ENCODE measurements around the gene KRTAP5-9. TPM values are rescaled to one million over a fixed set of nuclear protein-coding genes. Genes with fewer than 3 reads are reported as not detected.
"Not testable (repeated sequence)": the region's sequence is repeated elsewhere in the genome, so short reads cannot be mapped to it uniquely, and the experiment has no call there.

The KRTAP5-9 gene
- total RNA-seq, 1 donor from 2014 or later: not detected

DNA sequence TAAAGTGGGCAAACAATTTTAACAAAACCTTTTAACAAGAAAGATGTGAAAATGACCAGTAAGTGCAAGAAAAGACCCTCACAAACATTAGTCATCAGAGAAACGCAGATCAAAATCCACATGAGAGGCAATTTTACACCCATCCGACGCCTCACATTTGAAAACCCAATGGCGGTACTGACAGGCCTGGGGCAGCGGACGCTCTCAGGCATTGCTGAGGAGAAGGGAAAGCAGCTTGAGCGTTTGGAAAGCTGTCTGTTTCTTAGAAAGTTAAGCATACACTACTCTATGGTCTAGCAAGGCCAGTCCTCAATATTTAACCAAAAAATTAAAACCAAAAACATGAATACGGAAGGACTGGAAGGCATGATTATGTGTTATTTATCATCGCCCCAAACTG is 12.4 kb upstream of the KRTAP5-9 start:
- H3K4me1 ChIP-seq (ENCODE audit: insufficient read depth, low read length): no peaks in the 10 kb centered on the region
- H3K27me3 ChIP-seq (ENCODE audit: insufficient read depth, low read length): no peaks in the 10 kb centered on the region
- H3K4me3 Mint-ChIP-seq (ENCODE audit: unreplicated experiment): no peak overlapping the region
- H3K27ac ChIP-seq (ENCODE audit: low read depth, low read length): no peak overlapping the region
- FAIRE-seq (no peak), DNase-seq (ENCODE audit: low read depth) (no peak)
- H2AFZ ChIP-seq (ENCODE audit: low read depth, low read length): no peak overlapping the region
- no peak overlapping the region for H3K9ac ChIP-seq (ENCODE audit: low read length)
- H3K36me3 ChIP-seq (ENCODE audit: insufficient read depth, low read length): no peaks in the 10 kb centered on the region
- peaks cover 2% of the 10 kb centered on the region for H3K4me1 Mint-ChIP-seq (ENCODE audit: low read depth, unreplicated experiment)
- no peak for TF ChIP-seq EZH2 (IDR thresholded peaks at IDR 0.05; ENCODE audit: insufficient read depth, low read length)
- TF ChIP-seq, protein P1, sequence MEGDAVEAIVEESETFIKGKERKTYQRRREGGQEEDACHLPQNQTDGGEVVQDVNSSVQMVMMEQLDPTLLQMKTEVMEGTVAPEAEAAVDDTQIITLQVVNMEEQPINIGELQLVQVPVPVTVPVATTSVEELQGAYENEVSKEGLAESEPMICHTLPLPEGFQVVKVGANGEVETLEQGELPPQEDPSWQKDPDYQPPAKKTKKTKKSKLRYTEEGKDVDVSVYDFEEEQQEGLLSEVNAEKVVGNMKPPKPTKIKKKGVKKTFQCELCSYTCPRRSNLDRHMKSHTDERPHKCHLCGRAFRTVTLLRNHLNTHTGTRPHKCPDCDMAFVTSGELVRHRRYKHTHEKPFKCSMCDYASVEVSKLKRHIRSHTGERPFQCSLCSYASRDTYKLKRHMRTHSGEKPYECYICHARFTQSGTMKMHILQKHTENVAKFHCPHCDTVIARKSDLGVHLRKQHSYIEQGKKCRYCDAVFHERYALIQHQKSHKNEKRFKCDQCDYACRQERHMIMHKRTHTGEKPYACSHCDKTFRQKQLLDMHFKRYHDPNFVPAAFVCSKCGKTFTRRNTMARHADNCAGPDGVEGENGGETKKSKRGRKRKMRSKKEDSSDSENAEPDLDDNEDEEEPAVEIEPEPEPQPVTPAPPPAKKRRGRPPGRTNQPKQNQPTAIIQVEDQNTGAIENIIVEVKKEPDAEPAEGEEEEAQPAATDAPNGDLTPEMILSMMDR (IDR thresholded peaks at IDR 0.05; ENCODE audit: insufficient read depth, low read depth, low read length): no peak
- H3K27me3 Mint-ChIP-seq (ENCODE audit: low read depth, unreplicated experiment): peaks cover 15% of the 10 kb centered on the region
- no peak overlapping the region for H3K27ac Mint-ChIP-seq (ENCODE audit: unreplicated experiment)
- H3K9me3 ChIP-seq (ENCODE audit: insufficient read depth, low read depth, low read length): no peaks in the 10 kb centered on the region
- no peak overlapping the region for H3K4me3 ChIP-seq (ENCODE audit: insufficient read depth, low read depth, low read length)
- H4K20me1 ChIP-seq (ENCODE audit: insufficient read depth, low read length): no peaks in the 10 kb centered on the region
- no peak overlapping the region for H3K4me2 ChIP-seq (ENCODE audit: low read length)
- peaks cover 6% of the 10 kb centered on the region for H3K9me3 Mint-ChIP-seq (ENCODE audit: unreplicated experiment)
- H3K79me2 ChIP-seq (ENCODE audit: insufficient read depth, low read length): no peaks in the 10 kb centered on the region
- H3K36me3 Mint-ChIP-seq (ENCODE audit: low read depth, unreplicated experiment): peaks cover 2% of the 10 kb centered on the region

DNA sequence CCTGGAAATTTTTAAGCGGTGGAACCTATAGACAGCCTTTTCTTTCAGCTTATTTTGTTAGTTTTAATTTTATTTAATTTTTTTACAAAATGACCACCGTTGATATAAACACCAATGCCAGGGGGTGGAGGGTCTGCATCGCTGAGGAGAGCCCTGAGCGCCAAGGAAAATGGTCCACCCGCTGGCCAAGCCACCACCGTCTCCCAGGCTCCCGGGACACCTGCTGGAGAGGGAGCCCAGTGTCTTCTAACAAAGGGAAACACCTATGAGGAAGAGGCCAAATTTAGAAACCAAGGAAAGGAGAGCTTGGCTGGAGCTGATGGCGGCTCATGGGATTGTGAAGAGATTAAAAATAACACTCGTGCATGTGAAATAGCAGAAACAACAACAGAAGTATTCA is 10.7 kb upstream of the KRTAP5-9 start:
- no peak overlapping the region for H3K4me3 Mint-ChIP-seq (ENCODE audit: unreplicated experiment)
- FAIRE-seq (no peak), DNase-seq (ENCODE audit: low read depth) (no peak)

DNA sequence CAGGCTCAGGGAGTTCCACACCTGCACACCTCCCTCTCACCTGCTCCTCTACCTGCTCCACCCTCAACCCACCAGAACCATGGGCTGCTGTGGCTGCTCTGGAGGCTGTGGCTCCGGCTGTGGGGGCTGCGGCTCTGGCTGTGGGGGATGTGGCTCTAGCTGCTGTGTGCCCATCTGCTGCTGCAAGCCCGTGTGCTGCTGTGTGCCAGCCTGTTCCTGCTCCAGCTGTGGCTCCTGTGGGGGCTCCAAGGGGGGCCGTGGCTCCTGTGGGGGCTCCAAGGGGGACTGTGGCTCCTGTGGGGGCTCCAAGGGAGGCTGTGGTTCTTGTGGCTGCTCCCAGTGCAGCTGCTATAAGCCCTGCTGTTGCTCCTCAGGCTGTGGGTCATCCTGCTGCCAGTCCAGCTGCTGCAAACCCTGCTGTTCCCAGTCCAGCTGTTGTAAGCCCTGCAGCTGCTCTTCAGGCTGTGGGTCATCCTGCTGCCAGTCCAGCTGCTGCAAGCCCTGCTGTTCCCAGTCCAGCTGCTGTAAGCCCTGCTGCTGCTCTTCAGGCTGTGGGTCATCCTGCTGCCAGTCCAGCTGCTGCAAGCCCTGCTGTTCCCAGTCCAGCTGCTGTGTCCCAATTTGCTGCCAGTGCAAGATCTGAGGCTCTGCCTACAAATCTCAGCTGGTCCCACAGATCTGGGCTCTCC is 10.1 kb upstream of the KRTAP5-9 start, which contains the start of gene KRTAP5-8:
Gene KRTAP5-8, plus strand, starts transcription at position 49 of the 689 bp plus-strand sequence. Its CDS starts 31 bp downstream, at position 80.
- H3K4me3 Mint-ChIP-seq (ENCODE audit: unreplicated experiment); H3K4me1 Mint-ChIP-seq (ENCODE audit: low read depth, unreplicated experiment); H3K36me3 Mint-ChIP-seq (ENCODE audit: low read depth, unreplicated experiment); H3K9me3 Mint-ChIP-seq (ENCODE audit: unreplicated experiment); FAIRE-seq; H3K9ac ChIP-seq (ENCODE audit: low read length); H3K9me3 ChIP-seq (ENCODE audit: insufficient read depth, low read depth, low read length); H3K4me2 ChIP-seq (ENCODE audit: low read length); H3K79me2 ChIP-seq (ENCODE audit: insufficient read depth, low read length); H2AFZ ChIP-seq (ENCODE audit: low read depth, low read length); H3K27ac ChIP-seq (ENCODE audit: low read depth, low read length); DNase-seq (ENCODE audit: low read depth); H3K27me3 ChIP-seq (ENCODE audit: insufficient read depth, low read length); H4K20me1 ChIP-seq (ENCODE audit: insufficient read depth, low read length); H3K4me3 ChIP-seq (ENCODE audit: insufficient read depth, low read depth, low read length); H3K4me1 ChIP-seq (ENCODE audit: insufficient read depth, low read length); H3K36me3 ChIP-seq (ENCODE audit: insufficient read depth, low read length): not testable (repeated sequence)
- Mint-ChIP-seq H3K27ac (ENCODE audit: unreplicated experiment) (peak within 1 kb of the TSS; percentile 78), H3K27me3 (ENCODE audit: low read depth, unreplicated experiment) (peaks cover 18% of the 10 kb centered on the region)

More for the DNA sequence above, 10.7 kb upstream of the KRTAP5-9 start:
- peaks cover 2% of the 10 kb centered on the region for H3K4me1 Mint-ChIP-seq (ENCODE audit: low read depth, unreplicated experiment)
- H3K36me3 ChIP-seq (ENCODE audit: insufficient read depth, low read length): no peaks in the 10 kb centered on the region
- no peaks in the 10 kb centered on the region for H4K20me1 ChIP-seq (ENCODE audit: insufficient read depth, low read length)
- no peak overlapping the region for H3K9ac ChIP-seq (ENCODE audit: low read length)
- H3K9me3 ChIP-seq (ENCODE audit: insufficient read depth, low read depth, low read length): no peaks in the 10 kb centered on the region
- H3K4me1 ChIP-seq (ENCODE audit: insufficient read depth, low read length): no peaks in the 10 kb centered on the region
- peaks cover 15% of the 10 kb centered on the region for H3K27me3 Mint-ChIP-seq (ENCODE audit: low read depth, unreplicated experiment)
- no peaks in the 10 kb centered on the region for H3K79me2 ChIP-seq (ENCODE audit: insufficient read depth, low read length)
- H3K27ac ChIP-seq (ENCODE audit: low read depth, low read length): no peak overlapping the region
- no peak overlapping the region for H3K4me2 ChIP-seq (ENCODE audit: low read length)
- H3K9me3 Mint-ChIP-seq (ENCODE audit: unreplicated experiment): no peaks in the 10 kb centered on the region
- H3K36me3 Mint-ChIP-seq (ENCODE audit: low read depth, unreplicated experiment): no peaks in the 10 kb centered on the region
- H3K27ac Mint-ChIP-seq (ENCODE audit: unreplicated experiment): no peak overlapping the region
- no peak overlapping the region for H3K4me3 ChIP-seq (ENCODE audit: insufficient read depth, low read depth, low read length)
- H2AFZ ChIP-seq (ENCODE audit: low read depth, low read length): no peak overlapping the region
- H3K27me3 ChIP-seq (ENCODE audit: insufficient read depth, low read length): no peaks in the 10 kb centered on the region
- TF ChIP-seq EZH2 (IDR thresholded peaks at IDR 0.05; ENCODE audit: insufficient read depth, low read length): no peak

Data from astrocyte (in vitro differentiated cells and primary cell).